Osteocyte (in vitro differentiated cells): ENCODE results near the gene MROH2A. TPM values are rescaled to one million over a fixed set of nuclear protein-coding genes. Genes with fewer than 3 reads are reported as not detected.

Source experiments
- DNase-seq: peaks from one replicate; pipeline ENCODE4 v3.0.0; 2021; ENCODE audit warnings: mixed read lengths; ENCODE audit not compliant: unreplicated experiment; ENCODE audit errors: extremely low spot score
- H3K27ac Mint-ChIP-seq: one replicate; pipeline ENCODE4 v1.8.0; 2021; ENCODE audit warnings: mild to moderate bottlenecking, mixed read lengths; ENCODE audit not compliant: unreplicated experiment
- H3K27me3 Mint-ChIP-seq: one replicate; pipeline ENCODE4 v1.8.0; 2021; ENCODE audit warnings: mixed read lengths; ENCODE audit not compliant: unreplicated experiment
- H3K36me3 Mint-ChIP-seq: one replicate; pipeline ENCODE4 v1.8.0; 2021; ENCODE audit warnings: mixed read lengths; ENCODE audit not compliant: unreplicated experiment
- H3K4me1 Mint-ChIP-seq: one replicate; pipeline ENCODE4 v1.8.0; 2021; ENCODE audit warnings: mixed read lengths; ENCODE audit not compliant: unreplicated experiment
- H3K4me3 Mint-ChIP-seq: one replicate; pipeline ENCODE4 v1.8.0; 2021; ENCODE audit warnings: mild to moderate bottlenecking, moderate library complexity, mixed read lengths; ENCODE audit not compliant: unreplicated experiment
- H3K9me3 Mint-ChIP-seq: one replicate; pipeline ENCODE4 v1.8.0; 2021; ENCODE audit warnings: mixed read lengths; ENCODE audit not compliant: unreplicated experiment
- CTCF ChIP-seq: fragments of 200-600 bp; sonication (generic); IDR thresholded peaks from 2 replicates; pipeline ENCODE4 v1.5.0; 2021; ENCODE audit warnings: antibody characterized with exemption, mild to moderate bottlenecking, moderate library complexity
- total RNA-seq: library from RNA; stranded (reverse); gene quantifications from 2 replicates; pipeline ENCODE4 v1.2.1, GENCODE V29; 2021

Gene MROH2A
- total RNA-seq, 1 donor from 2014 or later: not detected

GRCh38 chr2:233792720-233793119 lies 14.6 kb downstream of the MROH2A start:
- no peaks in the 10 kb centered on the region for H3K4me1 Mint-ChIP-seq
- TF ChIP-seq CTCF: no peak
- DNase-seq: no peak
- H3K4me3 Mint-ChIP-seq: no peak overlapping the region
- no peak overlapping the region for H3K27ac Mint-ChIP-seq
- no peaks in the 10 kb centered on the region for H3K9me3 Mint-ChIP-seq
- no peaks in the 10 kb centered on the region for H3K36me3 Mint-ChIP-seq
- H3K27me3 Mint-ChIP-seq: peaks cover 8% of the 10 kb centered on the region

- Mint-ChIP-seq H3K27ac (no peak overlapping the region), H3K4me3 (no peak overlapping the region), H3K36me3 (no peaks in the 10 kb centered on the region), H3K27me3 (peaks cover 8% of the 10 kb centered on the region), H3K4me1 (no peaks in the 10 kb centered on the region), H3K9me3 (no peaks in the 10 kb centered on the region)
- peak; percentile 75 for DNase-seq
- no peak for TF ChIP-seq CTCF
Measured at GRCh38 chr2:233793465-233794127, 15.5 kb downstream of the MROH2A start.

GRCh38 chr2:233794128-233794658 lies 16.1 kb downstream of the MROH2A start:
- Mint-ChIP-seq H3K4me1 (no peaks in the 10 kb centered on the region), H3K36me3 (no peaks in the 10 kb centered on the region), H3K9me3 (no peaks in the 10 kb centered on the region), H3K27me3 (peaks cover 7% of the 10 kb centered on the region), H3K27ac (no peak overlapping the region), H3K4me3 (no peak overlapping the region)
- peak; percentile 65 for DNase-seq
- TF ChIP-seq CTCF: no peak

- H3K4me1 Mint-ChIP-seq: no peaks in the 10 kb centered on the region
- no peak overlapping the region for H3K27ac Mint-ChIP-seq
- peaks cover 5% of the 10 kb centered on the region for H3K27me3 Mint-ChIP-seq
- DNase-seq: peak; percentile 80
- TF ChIP-seq CTCF: no peak
- peaks cover 3% of the 10 kb centered on the region for H3K9me3 Mint-ChIP-seq
- no peak overlapping the region for H3K4me3 Mint-ChIP-seq
- no peaks in the 10 kb centered on the region for H3K36me3 Mint-ChIP-seq
Measured at GRCh38 chr2:233795735-233796171, 17.6 kb downstream of the MROH2A start.

- no peak overlapping the region for H3K4me3 Mint-ChIP-seq
- no peak overlapping the region for H3K27ac Mint-ChIP-seq
- DNase-seq: no peak
- no peaks in the 10 kb centered on the region for H3K36me3 Mint-ChIP-seq
- peaks cover 3% of the 10 kb centered on the region for H3K9me3 Mint-ChIP-seq
- peaks cover 3% of the 10 kb centered on the region for H3K27me3 Mint-ChIP-seq
- no peaks in the 10 kb centered on the region for H3K4me1 Mint-ChIP-seq
- TF ChIP-seq CTCF: no peak
Measured at GRCh38 chr2:233796254-233796653, 18.1 kb downstream of the MROH2A start.
